Fibroblast of lung (primary cell): ENCODE results near the gene SSPN. TPM values are rescaled to one million over a fixed set of nuclear protein-coding genes. Genes with fewer than 3 reads are reported as not detected.

Source experiments
- DNase-seq, 2 donors: peaks; one replicate each; pipeline versions ENCODE4 v3.0.0 to v3.0.0-alpha.2; 2010; ENCODE audit warnings: low read depth in 2 of 2
- H2AFZ ChIP-seq: 2 replicates; pipeline ENCODE4 v1.5.1; 2012; ENCODE audit warnings: low read length, control low read depth, inconsistent platforms
- H3K27ac ChIP-seq: 2 replicates; pipeline ENCODE4 v1.5.1; 2011; ENCODE audit warnings: low read length, control low read depth; ENCODE audit not compliant: insufficient read depth
- H3K27me3 ChIP-seq: 2 replicates; pipeline ENCODE4 v1.5.1; 2011; ENCODE audit warnings: mild to moderate bottlenecking, low read length; ENCODE audit not compliant: control insufficient read depth, insufficient read depth
- H3K36me3 ChIP-seq: 2 replicates; pipeline ENCODE4 v1.5.1; 2011; ENCODE audit warnings: low read length; ENCODE audit not compliant: control insufficient read depth, insufficient read depth
- H3K4me1 ChIP-seq: 2 replicates; pipeline ENCODE4 v1.5.1; 2011; ENCODE audit warnings: low read length; ENCODE audit not compliant: control insufficient read depth, insufficient read depth; ENCODE audit errors: extremely low read depth
- H3K4me2 ChIP-seq: 2 replicates; pipeline ENCODE4 v1.5.1; 2011; ENCODE audit warnings: low read length, control low read depth; ENCODE audit not compliant: insufficient read depth; ENCODE audit errors: extremely low read depth
- H3K4me3 ChIP-seq, 4 experiments: fragments of 200-600 bp in 1 of 4; sonication (generic) in 1 of 4; replicated peaks in 1 of 4; 2 replicates each; pipeline ENCODE4 v1.5.1; 2011 to 2016; ENCODE audit warnings: low read length in 4 of 4, low read depth in 3 of 4, mild to moderate bottlenecking in 3 of 4, control low read depth in 2 of 4, inconsistent platforms in 1 of 4, mixed read lengths in 1 of 4; ENCODE audit not compliant: insufficient read depth in 1 of 4; ENCODE audit errors: control extremely low read depth in 1 of 4
- H3K79me2 ChIP-seq: 2 replicates; pipeline ENCODE4 v1.5.1; 2012; ENCODE audit warnings: mild to moderate bottlenecking, low read length, inconsistent platforms; ENCODE audit not compliant: control insufficient read depth, insufficient read depth
- H3K9ac ChIP-seq: 2 replicates; pipeline ENCODE4 v1.5.1; 2011; ENCODE audit warnings: mild to moderate bottlenecking, low read length, control low read depth; ENCODE audit not compliant: insufficient read depth
- H3K9me3 ChIP-seq: 2 replicates; pipeline ENCODE4 v1.5.1; 2012; ENCODE audit warnings: low read depth, low read length; ENCODE audit not compliant: control insufficient read depth, insufficient read depth
- H4K20me1 ChIP-seq: 2 replicates; pipeline ENCODE4 v1.5.1; 2011; ENCODE audit warnings: low read length; ENCODE audit not compliant: control insufficient read depth, insufficient read depth; ENCODE audit errors: extremely low read depth
- CTCF ChIP-seq, 2 donors: IDR thresholded peaks in 1 of 2; conservative IDR thresholded peaks in 1 of 2; 1 replicate in 1 of 2; 2 replicates in 1 of 2; pipeline ENCODE4 v1.5.1; 2011 to 2012; ENCODE audit warnings: low read length in 2 of 2, control low read depth in 1 of 2, inconsistent platforms in 1 of 2, low read depth in 1 of 2, mild to moderate bottlenecking in 1 of 2
- EZH2 ChIP-seq: IDR thresholded peaks from 2 replicates; pipeline ENCODE4 v1.5.1; 2012; ENCODE audit warnings: low read length, control low read depth, mild to moderate bottlenecking; ENCODE audit errors: missing control alignments
- polyA plus RNA-seq, 2 donors: library from polyadenylated mRNA; depleted of rRNA in 1 of 2; stranded (reverse) in 1 of 2; unstranded in 1 of 2; fragments of >200 nt; gene quantifications; 2 replicates each; pipeline ENCODE4 v1.2.1, GENCODE V29; 2011 to 2012; ENCODE audit warnings: missing spikeins in 1 of 2
- total RNA-seq: library from RNA; depleted of rRNA; stranded (reverse); fragments of >200 nt; gene quantifications from 2 replicates; pipeline ENCODE4 v1.2.1, GENCODE V29; 2014

SSPN gene
- total and polyA plus RNA-seq, 2 donors (not counting 1 experiment from before 2014, with no cell fraction given) = 18.3 to 18.5 TPM

- H3K9ac ChIP-seq = no peak overlapping the region
These were observed 23.4 kb upstream of the SSPN start for GRCh38 chr12:26172013-26172412.

GRCh38 chr12:26172539-26172938 lies 22.8 kb upstream of the SSPN start:
- no peak for DNase-seq
- no peaks in the 10 kb centered on the region for H3K9me3 ChIP-seq
- no peak overlapping the region for H3K4me3 ChIP-seq
- no peaks in the 10 kb centered on the region for H3K27me3 ChIP-seq
- H3K27ac ChIP-seq = no peak overlapping the region
- H3K4me2 ChIP-seq = no peak overlapping the region
- no peaks in the 10 kb centered on the region for H4K20me1 ChIP-seq
- H2AFZ ChIP-seq = no peak overlapping the region
- H3K79me2 ChIP-seq = no peaks in the 10 kb centered on the region
- H3K36me3 ChIP-seq = no peaks in the 10 kb centered on the region
- no peaks in the 10 kb centered on the region for H3K4me1 ChIP-seq
- no peak for TF ChIP-seq EZH2
- TF ChIP-seq CTCF (conservative IDR thresholded peaks at IDR 0.05 in 1 of 2, IDR thresholded peaks at IDR 0.05 in 1 of 2; ENCODE audit: low read depth in 1 of 2, low read length in 2 of 2) = no peak
- no peak overlapping the region for H3K9ac ChIP-seq

More at GRCh38 chr12:26172013-26172412, 23.4 kb upstream of the SSPN start:
- H3K27ac ChIP-seq = no peak overlapping the region
- no peaks in the 10 kb centered on the region for H3K36me3 ChIP-seq
- no peaks in the 10 kb centered on the region for H3K9me3 ChIP-seq
- no peaks in the 10 kb centered on the region for H3K79me2 ChIP-seq
- no peak overlapping the region for H3K4me2 ChIP-seq
- H3K27me3 ChIP-seq = no peaks in the 10 kb centered on the region
- H4K20me1 ChIP-seq = no peaks in the 10 kb centered on the region
- no peak for DNase-seq
- no peaks in the 10 kb centered on the region for H3K4me1 ChIP-seq
- TF ChIP-seq EZH2 (no peak), CTCF (conservative IDR thresholded peaks at IDR 0.05 in 1 of 2, IDR thresholded peaks at IDR 0.05 in 1 of 2; ENCODE audit: low read depth in 1 of 2, low read length in 2 of 2) (no peak)
- no peak overlapping the region for H3K4me3 ChIP-seq
- H2AFZ ChIP-seq = no peak overlapping the region

GRCh38 chr12:26172946-26173552 lies 22.3 kb upstream of the SSPN start:
- H3K4me2 ChIP-seq = no peak overlapping the region
- no peak overlapping the region for H3K9ac ChIP-seq
- H3K79me2 ChIP-seq = no peaks in the 10 kb centered on the region
- no peaks in the 10 kb centered on the region for H3K4me1 ChIP-seq
- no peak overlapping the region for H3K27ac ChIP-seq
- no peak overlapping the region for H3K4me3 ChIP-seq
- no peaks in the 10 kb centered on the region for H3K9me3 ChIP-seq
- TF ChIP-seq EZH2 (no peak), CTCF (conservative IDR thresholded peaks at IDR 0.05 in 1 of 2, IDR thresholded peaks at IDR 0.05 in 1 of 2; ENCODE audit: low read depth in 1 of 2, low read length in 2 of 2) (no peak)
- H4K20me1 ChIP-seq = no peaks in the 10 kb centered on the region
- DNase-seq = no peak
- H2AFZ ChIP-seq = no peak overlapping the region
- H3K36me3 ChIP-seq = no peaks in the 10 kb centered on the region
- H3K27me3 ChIP-seq = no peaks in the 10 kb centered on the region
